Activated CD4-positive, alpha-beta T cell treated with anti-CD3 and anti-CD28 coated beads, Interleukin-2, Interleukin-6, amounts not matched to agents 100 ng/mL and 50 ng/mL, durations not matched to agents 16 hours and 8 hours (primary cell): Measurements from ENCODE around the gene KIAA0319L.
"Not testable (repeated sequence)": the region's sequence is repeated elsewhere in the genome, so short reads cannot be mapped to it uniquely, and the experiment has no call there.

ENCODE experiments used
- DNase-seq: peaks from one replicate; pipeline ENCODE4 v3.0.0-alpha.2; 2020

Gene KIAA0319L

GRCh38 chr1:35557118-35557610, at the start of gene KIAA0319L:
Gene KIAA0319L (minus strand): TSS chr1:35557403. CDS start chr1:35554491, 2,912 bp downstream.
- DNase-seq, result peak; percentile 86

DNA sequence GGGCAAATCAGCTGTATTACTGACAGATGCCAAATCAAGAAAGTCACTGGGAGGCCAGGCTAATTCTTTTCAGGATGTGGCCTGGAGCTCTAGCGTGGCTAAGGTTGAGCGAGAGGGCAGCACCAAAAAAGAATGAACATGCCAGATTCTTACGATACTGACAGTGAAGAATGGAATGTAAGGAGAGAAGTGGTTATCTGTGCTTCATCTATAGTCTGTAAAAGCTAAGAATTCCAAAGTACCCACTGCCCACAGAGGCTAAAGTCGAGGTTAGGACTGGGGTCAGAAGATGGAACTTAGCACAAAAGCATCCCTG, 48.6 kb upstream of the KIAA0319L start:
- no peak for DNase-seq

DNA sequence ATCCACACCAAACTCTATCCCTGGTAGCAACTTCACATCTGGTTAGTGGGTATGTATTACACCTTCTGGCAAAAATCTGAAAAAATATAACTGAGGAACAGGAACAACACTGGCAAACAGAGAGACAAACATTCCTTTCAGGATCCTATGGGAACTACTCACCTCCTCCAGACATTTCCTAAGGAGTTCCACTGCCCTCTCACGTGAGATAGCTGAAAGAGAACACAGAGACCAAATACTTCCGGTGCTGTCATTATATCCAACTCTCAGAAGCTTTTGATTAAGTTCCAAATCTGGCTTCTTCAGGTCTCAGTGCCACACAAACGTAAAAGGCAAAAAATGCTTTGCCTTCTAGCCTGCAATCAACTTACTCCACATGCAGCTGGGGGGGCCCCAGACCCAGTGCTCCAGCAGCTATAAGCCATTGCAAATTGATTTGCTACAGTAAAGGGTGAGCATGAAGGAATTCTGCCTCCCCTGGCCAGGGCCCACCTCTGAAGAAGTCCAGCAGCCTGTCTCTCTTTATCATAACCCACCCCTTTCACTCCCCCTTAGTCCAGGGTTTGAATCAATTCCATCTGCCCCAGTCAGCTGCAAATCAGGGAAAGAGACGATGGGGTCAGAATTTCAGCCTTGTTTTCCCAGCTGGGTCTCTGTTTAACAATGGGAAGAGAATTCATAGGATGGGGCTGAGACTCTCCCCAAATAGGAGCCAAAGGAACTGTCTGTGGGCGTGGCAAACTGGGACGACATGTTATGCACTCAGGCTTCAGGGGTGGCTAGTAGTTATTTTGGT, 48.1 kb upstream of the KIAA0319L start:
- no peak for DNase-seq

- DNase-seq, result no peak
Measured at GRCh38 chr1:35603941-35604340, 46.7 kb upstream of the KIAA0319L start.

DNA sequence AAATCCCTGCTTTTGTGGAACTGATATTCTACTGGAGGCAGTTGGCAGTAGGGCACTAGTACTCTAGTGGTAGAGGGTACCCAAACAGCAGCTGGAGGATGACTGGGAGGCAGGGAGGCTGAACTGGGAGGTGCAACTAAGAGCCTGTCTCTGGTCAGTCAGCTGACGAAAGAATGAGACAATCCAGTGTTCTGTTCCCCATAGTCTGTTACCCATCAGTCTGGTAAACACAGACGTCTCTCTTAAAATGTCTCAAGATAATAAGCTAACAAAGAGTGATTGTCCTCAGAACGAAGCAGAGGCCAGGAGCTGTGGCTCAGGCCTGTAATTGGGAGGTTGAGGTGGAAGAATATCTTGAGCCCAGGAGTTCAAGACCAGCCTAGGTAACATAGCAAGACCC, 46.3 kb upstream of the KIAA0319L start:
- DNase-seq, result no peak

DNA sequence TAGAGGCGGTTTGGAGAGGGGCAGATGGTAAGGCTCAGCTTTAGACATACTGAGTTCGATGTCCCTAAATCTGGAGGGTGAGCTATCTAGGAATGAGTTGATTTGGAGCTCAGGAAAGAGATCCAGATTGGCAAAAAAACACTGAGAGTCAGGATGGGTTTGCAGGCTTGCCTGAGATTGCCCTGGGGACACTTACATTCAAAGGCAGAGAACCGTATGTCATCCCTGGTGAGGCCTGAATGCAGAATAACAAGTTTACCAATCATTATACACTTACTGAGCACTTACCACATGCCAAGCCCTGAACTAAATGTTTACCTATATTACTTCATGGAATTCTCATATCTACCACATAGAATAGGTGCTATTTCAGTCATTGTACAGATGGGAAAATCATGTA, 43.4 kb upstream of the KIAA0319L start:
- DNase-seq, result no peak

- no peak for DNase-seq
Measured at GRCh38 chr1:35599411-35599810, 42.2 kb upstream of the KIAA0319L start.

GRCh38 chr1:35598895-35599294, 41.7 kb upstream of the KIAA0319L start:
- no peak for DNase-seq

- DNase-seq, result no peak
Measured at GRCh38 chr1:35597870-35598269, 40.7 kb upstream of the KIAA0319L start.

- DNase-seq, result no peak
Measured at GRCh38 chr1:35595684-35596083, 38.5 kb upstream of the KIAA0319L start.

DNA sequence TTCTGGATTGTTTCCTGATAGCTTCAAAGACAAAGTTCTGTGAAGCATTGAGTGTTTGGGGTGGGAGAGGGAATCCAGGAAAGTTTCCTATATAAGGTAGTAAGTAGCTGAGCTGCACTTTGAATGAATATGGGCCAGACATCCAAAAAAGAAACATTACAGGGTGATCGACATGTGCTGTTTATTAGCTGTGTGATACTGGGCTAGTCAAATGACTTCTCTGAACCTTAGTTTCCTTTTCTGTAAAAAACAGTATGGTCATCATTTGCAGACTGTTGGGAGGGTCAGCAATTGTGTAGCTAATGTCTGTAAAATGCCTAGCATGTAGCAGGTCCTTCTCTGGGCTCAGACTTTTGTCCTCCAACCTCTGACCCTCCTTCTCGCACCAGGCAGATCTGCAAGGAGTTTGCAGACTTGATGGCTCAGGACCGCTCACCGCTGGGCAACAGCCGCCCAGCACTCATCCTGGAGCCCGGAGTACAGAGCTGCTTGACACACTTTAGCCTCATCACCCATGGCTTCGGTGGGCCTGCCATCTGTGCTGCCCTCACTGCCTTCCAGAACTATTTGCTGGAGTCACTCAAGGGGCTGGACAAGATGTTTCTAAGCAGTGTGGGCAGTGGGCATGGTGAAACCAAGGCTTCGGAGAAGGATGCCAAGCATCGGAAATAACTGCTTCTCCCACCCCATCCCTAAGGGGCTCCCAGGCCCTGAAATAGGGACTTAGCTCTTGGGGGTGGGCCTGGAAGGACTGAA, 37.0 kb upstream of the KIAA0319L start:
- no peak for DNase-seq

DNA sequence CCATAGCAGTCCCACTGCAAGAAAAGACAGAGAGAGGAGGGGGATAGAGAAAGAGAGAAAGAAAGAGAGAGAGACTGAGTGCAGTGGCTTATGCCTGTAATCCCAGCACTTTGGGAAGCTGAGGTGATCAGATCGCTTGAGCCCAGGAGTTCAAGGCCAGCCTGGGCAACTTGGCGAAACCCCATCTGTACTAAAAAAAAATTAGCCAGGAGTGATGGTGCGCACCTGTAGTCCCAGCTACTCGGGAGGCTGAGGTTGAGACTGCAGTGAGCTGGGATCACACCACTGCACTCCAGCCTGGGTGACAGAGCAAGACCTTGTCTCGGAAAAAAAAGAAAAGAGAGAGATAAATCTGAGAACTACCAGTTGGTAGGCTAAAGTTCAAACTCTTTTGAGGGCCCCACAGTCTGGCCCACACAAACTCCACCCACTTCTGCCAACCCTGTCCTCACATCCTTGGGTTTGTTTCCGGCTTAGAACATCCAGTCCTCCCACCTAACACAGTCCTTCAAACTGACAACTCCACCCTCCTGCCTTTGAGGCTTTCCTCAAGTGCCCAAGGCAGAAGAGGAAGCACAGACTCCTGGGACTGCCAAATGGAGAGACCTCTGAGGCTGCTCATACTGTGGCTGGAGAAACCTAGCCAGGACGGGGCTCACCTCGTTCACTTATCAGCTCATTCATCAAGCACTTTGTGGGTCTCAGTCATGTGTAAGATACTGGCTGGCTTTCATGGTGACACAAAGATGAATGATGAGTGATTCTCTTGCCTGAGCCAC, 36.0 kb upstream of the KIAA0319L start:
- DNase-seq, result peak; percentile 11

DNA sequence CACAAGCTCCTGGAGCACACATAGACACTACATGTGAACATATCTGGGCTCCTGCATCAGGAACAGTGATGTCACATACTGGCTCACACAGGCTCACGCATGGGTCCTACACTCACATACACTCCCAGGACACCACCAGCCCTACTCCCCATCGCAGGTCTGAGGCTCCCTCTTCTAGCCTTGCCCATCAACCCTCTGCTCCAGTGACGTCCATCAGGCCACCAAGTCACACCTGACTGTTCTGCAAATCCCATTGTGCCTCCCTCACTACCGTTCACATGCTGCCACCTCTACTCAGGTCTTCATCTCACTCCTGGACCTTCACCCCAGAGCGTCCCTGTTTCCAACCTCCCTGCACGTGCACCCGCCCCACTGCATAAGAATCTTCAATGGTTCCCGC, 34.0 kb upstream of the KIAA0319L start:
- no peak for DNase-seq

DNA sequence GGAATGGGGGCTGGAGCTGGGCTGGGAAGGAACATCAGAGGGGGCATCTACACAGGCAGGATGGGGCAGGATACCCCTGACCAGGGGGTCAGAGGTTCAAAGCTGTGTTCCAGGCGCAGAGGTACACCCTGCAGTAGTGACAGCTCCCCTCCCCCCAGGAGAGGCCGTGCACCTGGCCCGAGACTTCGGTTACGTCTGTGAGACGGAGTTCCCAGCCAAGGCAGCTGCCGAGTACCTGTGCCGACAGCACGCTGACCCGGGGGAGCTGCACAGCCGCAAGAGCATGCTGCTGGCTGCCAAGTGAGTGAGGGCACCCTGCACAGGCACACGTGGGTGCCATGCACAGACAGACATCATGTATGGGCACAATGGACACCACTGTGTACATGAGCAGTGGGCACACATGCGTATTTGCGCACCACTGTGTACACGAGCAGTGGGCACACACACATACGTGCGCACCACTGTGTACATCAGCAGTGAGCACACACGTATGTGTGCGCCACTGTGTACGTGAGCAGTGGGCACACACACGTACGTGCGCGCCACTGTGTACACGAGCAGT, 33.4 kb upstream of the KIAA0319L start:
- DNase-seq, result no peak

DNA sequence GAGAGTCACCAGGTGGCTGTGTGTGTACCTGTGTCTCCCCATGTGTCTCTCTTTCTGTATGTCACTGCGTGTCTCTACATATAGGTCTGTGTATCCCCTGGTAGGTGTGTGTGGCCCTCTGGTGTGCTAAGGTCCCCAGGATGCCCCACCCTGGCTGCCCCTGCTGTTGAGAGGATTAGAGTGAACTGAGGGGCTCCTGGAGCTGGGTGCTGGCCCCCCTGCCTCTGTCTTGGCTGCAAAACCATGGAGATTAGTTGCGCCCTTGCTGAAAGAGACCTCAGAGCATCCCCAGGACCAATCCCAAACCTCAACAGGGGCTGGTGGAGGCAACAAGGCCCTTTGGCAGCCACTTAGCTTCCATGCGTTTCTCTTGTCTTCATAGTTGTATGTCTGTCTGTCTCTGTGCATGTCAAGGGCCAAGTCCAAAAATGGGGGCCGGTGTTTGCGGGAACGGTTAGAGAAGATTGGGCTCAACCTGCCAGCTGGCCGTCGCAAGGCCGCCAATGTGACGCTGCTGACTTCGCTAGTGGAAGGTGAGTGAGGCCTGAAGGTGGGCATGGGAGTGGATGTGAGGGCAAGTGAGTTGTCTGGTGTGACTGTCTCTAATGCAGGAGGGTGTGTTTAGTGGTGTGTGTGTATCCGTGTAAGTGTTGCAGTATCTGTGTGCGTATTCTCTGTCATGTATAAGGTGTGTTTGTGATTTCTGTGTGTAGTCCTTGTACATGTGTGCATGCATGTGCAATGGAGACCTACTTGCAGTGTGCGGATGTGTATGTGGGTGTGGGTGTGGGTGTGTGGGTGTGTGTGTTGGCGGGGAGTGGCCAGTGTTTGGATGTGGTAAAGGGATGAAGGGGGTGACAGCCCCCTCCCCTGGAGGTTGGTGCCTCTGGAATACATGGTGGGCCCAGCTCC, 32.6 kb upstream of the KIAA0319L start:
- no peak for DNase-seq

- no peak for DNase-seq
Measured at GRCh38 chr1:35588197-35588910, 31.2 kb upstream of the KIAA0319L start.

DNA sequence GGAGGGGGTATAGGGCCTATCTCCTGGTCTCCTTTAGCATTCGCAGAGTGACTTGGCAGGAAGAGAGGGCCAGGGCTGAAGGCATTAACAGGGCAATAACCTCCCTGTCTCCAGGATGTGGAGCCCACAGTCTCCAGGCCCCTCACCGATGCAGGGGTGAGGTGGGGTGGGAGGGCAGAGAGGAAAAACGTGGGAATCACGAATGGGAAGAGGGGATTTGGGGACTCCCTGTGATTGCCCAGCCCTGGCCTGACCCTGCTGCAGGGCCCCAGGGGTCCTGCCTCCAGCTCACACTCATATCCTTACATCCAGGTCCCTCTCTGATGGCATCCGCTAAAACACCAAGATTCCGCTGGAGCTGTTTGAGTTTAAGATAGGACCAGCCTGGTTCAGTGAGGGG, 30.5 kb upstream of the KIAA0319L start:
- DNase-seq, result no peak

DNA sequence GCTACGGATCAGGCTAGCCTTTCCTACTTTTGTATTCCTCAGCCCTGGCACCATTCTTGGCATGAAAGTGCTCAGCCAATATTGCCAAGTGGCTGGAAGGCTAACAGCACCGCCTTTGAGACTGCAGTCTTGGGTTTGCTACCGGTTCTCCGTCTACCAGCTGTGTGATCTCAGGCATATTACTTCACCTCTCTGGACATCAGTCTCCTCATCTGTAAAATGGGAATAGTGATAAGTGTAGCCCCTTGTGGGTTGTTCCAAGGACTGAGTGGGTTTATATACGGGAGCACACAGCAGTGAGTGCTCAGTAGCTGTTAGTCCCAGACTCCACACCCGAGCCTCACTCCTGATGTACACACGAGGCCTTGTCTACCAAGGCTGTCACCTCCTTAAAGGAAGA, 29.6 kb upstream of the KIAA0319L start:
- DNase-seq, result no peak

- not testable (repeated sequence) for DNase-seq
Measured at GRCh38 chr1:35585805-35586204, 28.6 kb upstream of the KIAA0319L start.

GRCh38 chr1:35585281-35585680, 28.1 kb upstream of the KIAA0319L start:
- no peak for DNase-seq

- DNase-seq, result not testable (repeated sequence)
Measured at GRCh38 chr1:35581621-35582020, 24.4 kb upstream of the KIAA0319L start.
